ENCODE results near the gene TPCN2.

TPCN2 gene

GRCh38 chr11:69010964-69011623, 37.6 kb upstream of the TPCN2 start:
- FAIRE-seq, result no peak

GRCh38 chr11:69011624-69012091, 37.1 kb upstream of the TPCN2 start:
- no peak for FAIRE-seq

GRCh38 chr11:69012092-69013008, 36.4 kb upstream of the TPCN2 start:
- FAIRE-seq, result no peak

GRCh38 chr11:69013009-69013951, 35.5 kb upstream of the TPCN2 start, which contains the start of gene MRGPRF:
TSS of gene MRGPRF (minus strand) at chr11:69013246. CDS start at chr11:69009901, 3,345 bp downstream.
- no peak for FAIRE-seq

- FAIRE-seq, result peak; percentile 86
These were observed 34.5 kb upstream of the TPCN2 start for GRCh38 chr11:69014084-69014851.

GRCh38 chr11:69014898-69015549, 33.7 kb upstream of the TPCN2 start:
- FAIRE-seq, result no peak

GRCh38 chr11:69017951-69018350, 30.8 kb upstream of the TPCN2 start:
- FAIRE-seq, result no peak

GRCh38 chr11:69018924-69019323, 29.8 kb upstream of the TPCN2 start:
- no peak for FAIRE-seq

GRCh38 chr11:69022260-69022659, 26.5 kb upstream of the TPCN2 start:
- no peak for FAIRE-seq

GRCh38 chr11:69024509-69024908, 24.2 kb upstream of the TPCN2 start:
- FAIRE-seq, result no peak

- FAIRE-seq, result no peak
These were observed 20.9 kb upstream of the TPCN2 start for GRCh38 chr11:69027704-69028372.

- FAIRE-seq, result no peak
These were observed 18.4 kb upstream of the TPCN2 start for GRCh38 chr11:69030301-69030700.

GRCh38 chr11:69032833-69033232, 15.9 kb upstream of the TPCN2 start:
- FAIRE-seq, result no peak

- no peak for FAIRE-seq
These were observed 15.3 kb upstream of the TPCN2 start for GRCh38 chr11:69033431-69033830.

GRCh38 chr11:69034123-69034867, 14.4 kb upstream of the TPCN2 start:
- no peak for FAIRE-seq

- FAIRE-seq, result no peak
These were observed 13.4 kb upstream of the TPCN2 start for GRCh38 chr11:69035150-69035945.

- FAIRE-seq, result no peak
These were observed 12.8 kb upstream of the TPCN2 start for GRCh38 chr11:69035946-69036340.

- no peak for FAIRE-seq
These were observed 11.7 kb upstream of the TPCN2 start for GRCh38 chr11:69037074-69037473.

- FAIRE-seq, result no peak
These were observed 11.2 kb upstream of the TPCN2 start for GRCh38 chr11:69037544-69037943.

All from endometrium (tissue), 2 donors.